Esophagus muscularis mucosa (tissue), 4 donors: Measurements from ENCODE around the gene BCAS3. TPM values are rescaled to one million over a fixed set of nuclear protein-coding genes. Genes with fewer than 3 reads are reported as not detected.
A peak's percentile ranks its signal among the peaks of the same experiment; 100 is the strongest.

Source experiments
- DNase-seq: peaks from one replicate; pipeline ENCODE4 v3.0.0-alpha.2; 2017; ENCODE audit errors: extremely low spot score
- H3K27ac ChIP-seq, 4 donors: fragments of 200-600 bp; sonication (generic); replicated peaks in 1 of 4; 1 replicate in 3 of 4; 2 replicates in 1 of 4; pipeline ENCODE4 v1.5.1; 2016 to 2019; ENCODE audit warnings: mild to moderate bottlenecking in 1 of 4
- H3K27me3 ChIP-seq, 4 donors: fragments of 200-600 bp; sonication (generic); one replicate each; pipeline versions ENCODE4 v1.5.1 to v1.6.0; 2016 to 2019
- H3K36me3 ChIP-seq, 4 donors: fragments of 200-600 bp; sonication (generic); one replicate each; pipeline ENCODE4 v1.5.1; 2016 to 2019
- H3K4me1 ChIP-seq, 4 donors: fragments of 200-600 bp; sonication (generic); one replicate each; pipeline ENCODE4 v1.5.1; 2016 to 2019
- H3K4me3 ChIP-seq, 4 donors: fragments of 200-600 bp; sonication (generic); 1 replicate in 2 of 4; 2 replicates in 2 of 4; pipeline ENCODE4 v1.5.1; 2016 to 2019; ENCODE audit warnings: mild to moderate bottlenecking in 4 of 4, moderate library complexity in 1 of 4
- H3K9me3 ChIP-seq, 4 donors: fragments of 200-600 bp; sonication (generic); 1 replicate in 3 of 4; 2 replicates in 1 of 4; pipeline ENCODE4 v1.5.1; 2016 to 2019
- CTCF ChIP-seq, 3 experiments: fragments of 200-600 bp in 2 of 3; fragments of 450-650 bp in 1 of 3; sonication (generic) in 2 of 3; IDR thresholded peaks; one replicate each; pipeline ENCODE4 v1.5.1; 2017 to 2019; ENCODE audit warnings: antibody characterized with exemption in 3 of 3, mild to moderate bottlenecking in 2 of 3, moderate library complexity in 1 of 3
- EP300 ChIP-seq: sonication (generic); formaldehyde crosslinking; IDR thresholded peaks from one replicate; pipeline ENCODE4 v1.6.1; 2017; ENCODE audit warnings: antibody characterized with exemption
- POLR2A ChIP-seq: fragments of 450-650 bp; IDR thresholded peaks from one replicate; pipeline ENCODE4 v1.6.1; 2017; ENCODE audit warnings: antibody characterized with exemption, moderate library complexity, mild to moderate bottlenecking, low read depth
- POLR2AphosphoS5 ChIP-seq, 2 donors: sonication (generic); formaldehyde crosslinking; IDR thresholded peaks; one replicate each; pipeline ENCODE4 v1.6.1; 2017; ENCODE audit warnings: antibody characterized with exemption in 2 of 2
- WGBS: methylation state at CpG from one replicate; pipeline ENCODE4 v1.1.5; 2018; 5-methylcytosine and 5-hydroxymethylcytosine counted together
- intact Hi-C: fragments of 100-400 bp; cut with DNase I; formaldehyde crosslinking; loops from one replicate; pipeline ENCODE4 v1.15.1; 2023
- total RNA-seq, 4 donors: library from RNA; depleted of rRNA; stranded (reverse); fragments of >200 nt; gene quantifications; one replicate each; pipeline versions ENCODE4 v1.1.0 to v1.2.1, GENCODE V29; 2016

BCAS3 gene
- total RNA-seq, 4 donors from 2014 or later, result 17.4 to 25.7 (median 19.5) TPM

DNA sequence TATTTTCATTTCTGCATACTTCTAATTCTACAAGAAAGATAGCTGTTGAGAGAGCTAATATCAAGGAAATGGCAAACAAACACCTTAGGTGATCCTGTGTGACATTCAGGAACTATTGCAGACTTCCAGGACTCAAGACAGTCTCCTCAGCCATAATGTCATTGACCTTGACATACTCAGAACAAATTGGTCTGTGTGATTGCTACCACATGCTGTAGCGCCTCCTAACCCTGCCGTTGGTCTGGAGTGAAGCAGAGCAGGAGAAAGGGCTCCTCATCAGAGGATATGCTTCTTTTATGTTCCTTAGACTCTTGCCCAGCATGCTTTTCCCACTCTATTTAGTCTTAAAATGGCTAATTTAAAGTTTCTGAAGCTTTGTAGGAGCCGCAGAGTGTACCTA is 527.8 kb downstream of the BCAS3 start:
- H3K36me3 ChIP-seq, result no peaks in the 10 kb centered on the region
- intact Hi-C loops, result no loop called here
- H3K27me3 ChIP-seq, result no peaks in the 10 kb centered on the region
- WGBS, result 70% methylated on average over 3 of the region's 3 CpGs
- H3K27ac ChIP-seq, result peak overlapping the region in 2 of 4 donors; percentile 19 to 32
- H3K9me3 ChIP-seq, result no peaks in the 10 kb centered on the region
- no peak for TF ChIP-seq POLR2A
- no peak for TF ChIP-seq EP300
- TF ChIP-seq POLR2AphosphoS5 (IDR thresholded peaks at IDR 0.05), result no peak
- no peak for TF ChIP-seq CTCF (IDR thresholded peaks at IDR 0.05)
- DNase-seq, result no peak
- peaks cover 16 to 83% (median 76%) of the 10 kb centered on the region in 4 donors for H3K4me1 ChIP-seq
- no peak overlapping the region for H3K4me3 ChIP-seq

- H3K4me3 ChIP-seq, result no peak overlapping the region
- WGBS, result 93% methylated on average over 4 of the region's 4 CpGs
- no peaks in the 10 kb centered on the region for H3K36me3 ChIP-seq
- H3K27ac ChIP-seq, result peak overlapping the region in 2 of 4 donors; percentile 19 to 32
- H3K4me1 ChIP-seq, result peaks cover 16 to 83% (median 76%) of the 10 kb centered on the region in 4 donors
- no peaks in the 10 kb centered on the region for H3K27me3 ChIP-seq
- H3K9me3 ChIP-seq, result no peaks in the 10 kb centered on the region
- no peak for DNase-seq
- TF ChIP-seq CTCF (IDR thresholded peaks at IDR 0.05) (no peak), POLR2A (no peak), POLR2AphosphoS5 (IDR thresholded peaks at IDR 0.05) (no peak), EP300 (no peak)
- intact Hi-C loops, result no loop called here
Observed at GRCh38 chr17:61205931-61206330, 528.3 kb downstream of the BCAS3 start.

- intact Hi-C loops, result no loop called here
- no peaks in the 10 kb centered on the region for H3K27me3 ChIP-seq
- no peaks in the 10 kb centered on the region for H3K36me3 ChIP-seq
- 94% methylated on average over 5 of the region's 5 CpGs for WGBS
- H3K4me1 ChIP-seq, result peaks cover 16 to 82% (median 74%) of the 10 kb centered on the region in 4 donors
- H3K4me3 ChIP-seq, result no peak overlapping the region
- no peak for TF ChIP-seq CTCF (IDR thresholded peaks at IDR 0.05)
- no peak for TF ChIP-seq EP300
- TF ChIP-seq POLR2A, result no peak
- TF ChIP-seq POLR2AphosphoS5 (IDR thresholded peaks at IDR 0.05), result no peak
- no peaks in the 10 kb centered on the region for H3K9me3 ChIP-seq
- no peak overlapping the region for H3K27ac ChIP-seq
- DNase-seq, result no peak
Observed at GRCh38 chr17:61206922-61207321, 529.3 kb downstream of the BCAS3 start.

DNA sequence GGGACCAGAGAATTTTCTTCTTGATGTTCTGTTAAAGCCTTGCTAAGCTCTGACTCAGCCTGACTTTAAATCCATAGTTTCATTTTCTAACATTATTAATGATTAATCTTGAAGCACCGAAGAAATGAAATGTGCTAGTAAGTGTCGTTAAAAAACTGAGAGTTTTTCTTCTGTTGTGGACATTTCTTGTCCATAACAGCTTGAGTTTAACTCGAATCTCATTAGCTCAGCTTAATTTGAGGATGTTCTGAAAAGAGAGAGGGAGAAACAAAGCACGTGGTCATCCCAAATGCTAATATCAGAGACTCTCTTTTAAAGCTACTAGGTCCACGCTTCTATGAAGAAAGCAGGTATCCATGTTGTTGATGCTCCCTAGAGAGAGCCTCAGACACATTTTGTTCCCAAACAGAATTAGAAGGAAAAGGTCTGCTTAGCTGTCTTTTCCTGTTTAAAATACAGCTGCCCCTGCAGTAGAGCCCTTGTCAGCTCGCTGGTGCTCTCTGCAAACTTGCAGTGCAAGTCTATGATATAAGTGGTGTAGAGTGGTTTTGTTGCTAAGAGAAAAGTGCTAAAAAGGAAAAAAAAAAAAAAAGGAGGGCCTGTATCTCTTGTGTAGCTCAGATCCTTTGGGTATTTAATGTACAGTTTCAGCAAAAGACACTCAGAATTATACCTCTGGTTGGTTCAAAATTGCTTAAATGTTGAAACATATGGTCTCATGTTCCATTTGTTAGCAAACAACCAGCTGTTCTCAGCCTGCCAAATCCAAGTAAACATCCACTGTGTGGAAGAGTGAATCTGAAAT is 530.9 kb downstream of the BCAS3 start:
- Histone ChIP-seq H3K4me3 (peak overlapping the region; percentile 16 to 30 (median 29)), H3K27me3 (no peaks in the 10 kb centered on the region), H3K27ac (peak overlapping the region; percentile 72 to 79 (median 74)), H3K9me3 (no peaks in the 10 kb centered on the region), H3K36me3 (no peaks in the 10 kb centered on the region), H3K4me1 (peaks cover 16 to 69% (median 65%) of the 10 kb centered on the region in 4 donors)
- TF ChIP-seq POLR2AphosphoS5 (IDR thresholded peaks at IDR 0.05), result peak in 1 of 2 donors; percentile 5
- no peak for TF ChIP-seq POLR2A
- no peak for DNase-seq
- intact Hi-C loops, result no loop called here
- 39% methylated on average over 6 of the region's 6 CpGs for WGBS

GRCh38 chr17:61209106-61209439 is 531.4 kb downstream of the BCAS3 start:
- no peaks in the 10 kb centered on the region for H3K9me3 ChIP-seq
- WGBS, result 36% methylated on average over 4 of the region's 4 CpGs
- H3K4me1 ChIP-seq, result peaks cover 13 to 64% (median 60%) of the 10 kb centered on the region in 4 donors
- intact Hi-C loops, result no loop called here
- no peak for DNase-seq
- no peaks in the 10 kb centered on the region for H3K27me3 ChIP-seq
- TF ChIP-seq POLR2AphosphoS5 (IDR thresholded peaks at IDR 0.05) (no peak), CTCF (IDR thresholded peaks at IDR 0.05) (no peak), EP300 (no peak), POLR2A (no peak)
- H3K36me3 ChIP-seq, result no peaks in the 10 kb centered on the region
- H3K4me3 ChIP-seq, result peak overlapping the region in 2 of 4 donors; percentile 16 to 30
- peak overlapping the region; percentile 72 to 79 (median 74) for H3K27ac ChIP-seq
